GM04503 (cell line): ENCODE measurements around the gene ZFX.

Experiments used
- DNase-seq: peaks from one replicate; pipeline ENCODE4 v3.0.0-alpha.2; 2012; ENCODE audit warnings: low read depth

The ZFX gene

DNA sequence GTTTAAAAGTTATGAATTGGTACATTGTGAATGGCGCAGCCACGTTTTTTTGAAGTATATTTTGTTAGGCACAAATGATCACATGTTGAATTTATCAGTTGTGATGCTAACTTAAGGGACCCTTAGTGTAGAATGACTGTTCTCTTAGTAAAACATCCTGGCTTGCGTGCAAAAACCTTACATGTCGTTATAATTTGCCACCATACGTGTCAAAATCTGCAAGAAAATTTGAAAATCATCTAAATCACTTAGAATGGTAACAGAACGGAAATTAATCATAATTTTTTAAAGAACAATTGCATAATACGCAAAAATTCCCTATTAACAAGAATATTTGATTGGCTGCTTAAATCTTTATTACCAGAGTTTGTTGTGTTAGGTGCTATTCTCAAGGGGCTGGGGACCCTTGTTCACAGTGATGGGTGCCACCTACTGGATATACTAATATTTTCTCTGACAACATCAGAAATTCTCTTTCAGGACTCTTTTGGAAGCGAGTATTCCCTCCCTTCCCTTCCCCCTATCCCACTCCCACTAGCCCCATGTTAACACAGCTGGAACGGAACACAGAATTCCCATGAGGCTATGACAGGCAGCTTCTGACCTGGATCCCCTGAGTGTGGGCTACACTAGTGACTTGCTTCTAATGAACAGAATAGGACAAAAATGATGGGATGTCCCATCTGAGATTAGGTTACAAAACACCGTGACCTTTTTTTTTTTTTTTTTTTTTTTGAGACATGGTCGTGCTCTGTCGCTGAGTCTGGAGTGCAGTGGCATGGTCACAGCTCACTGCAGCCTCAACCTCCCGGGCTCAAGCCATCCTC, 92.5 kb downstream of the ZFX start:
- no peak for DNase-seq

DNA sequence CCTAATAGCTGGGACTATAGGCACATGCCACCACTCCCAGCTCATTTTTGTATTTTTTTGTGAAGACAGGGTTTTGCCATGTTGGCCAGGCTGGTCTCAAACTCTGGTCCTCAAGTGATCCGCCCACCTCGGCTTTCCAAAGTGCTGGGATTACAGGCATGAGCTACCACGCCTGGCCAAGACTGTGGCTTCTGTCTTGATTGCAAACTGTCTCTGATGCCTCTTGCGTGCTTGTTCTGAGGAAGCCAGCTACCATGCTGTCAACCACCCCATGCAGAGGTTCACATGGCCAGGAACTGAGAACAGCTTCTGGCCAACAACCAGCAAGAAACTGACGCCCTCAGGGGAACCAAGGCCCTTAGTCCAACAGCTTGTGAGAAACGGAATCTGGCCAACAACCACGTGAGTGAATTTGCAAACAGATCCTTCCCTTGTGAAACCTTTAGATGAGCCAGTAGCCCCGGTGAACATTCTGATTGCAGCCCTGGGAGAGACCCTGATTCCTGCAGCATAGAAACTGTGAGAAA, 93.2 kb downstream of the ZFX start:
- DNase-seq, result peak; percentile 86

DNA sequence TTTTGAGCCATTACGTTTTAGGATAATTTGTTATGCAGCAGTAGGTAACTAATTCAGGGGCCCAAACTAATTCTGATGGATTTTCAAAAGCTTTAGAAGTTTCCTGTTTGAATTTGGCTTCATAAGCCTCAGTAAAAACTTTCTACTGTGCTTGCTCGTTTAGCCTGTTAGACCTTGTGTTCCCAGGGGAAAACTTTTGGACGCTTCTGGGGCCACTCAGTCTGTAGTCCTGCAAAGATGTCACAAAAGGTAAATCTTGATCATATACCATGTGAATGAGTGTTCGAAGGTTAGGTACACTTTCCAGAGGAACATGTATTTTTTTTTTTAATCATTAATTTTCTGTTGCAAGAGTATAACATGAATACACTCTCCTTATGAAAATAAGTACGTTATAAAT, 93.7 kb downstream of the ZFX start:
- no peak for DNase-seq

DNA sequence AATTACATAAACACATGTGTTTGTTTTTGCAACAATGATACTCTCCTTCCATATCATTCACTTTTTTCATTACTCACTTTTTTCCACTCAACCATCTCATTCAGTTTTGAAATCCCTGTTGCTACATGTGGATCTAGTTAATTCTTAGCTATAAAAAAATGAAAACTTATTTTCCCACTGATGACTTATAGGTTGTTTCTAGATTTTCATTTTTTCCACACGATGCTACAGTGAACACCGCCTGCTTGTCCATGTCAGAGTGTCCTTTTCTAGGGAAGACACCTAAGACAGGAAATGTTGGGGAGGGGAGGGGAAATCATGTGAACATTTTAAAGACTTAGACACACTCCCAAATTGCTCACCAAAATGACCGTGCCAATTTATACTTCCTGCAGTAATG, 94.2 kb downstream of the ZFX start:
- peak; percentile 42 for DNase-seq

DNA sequence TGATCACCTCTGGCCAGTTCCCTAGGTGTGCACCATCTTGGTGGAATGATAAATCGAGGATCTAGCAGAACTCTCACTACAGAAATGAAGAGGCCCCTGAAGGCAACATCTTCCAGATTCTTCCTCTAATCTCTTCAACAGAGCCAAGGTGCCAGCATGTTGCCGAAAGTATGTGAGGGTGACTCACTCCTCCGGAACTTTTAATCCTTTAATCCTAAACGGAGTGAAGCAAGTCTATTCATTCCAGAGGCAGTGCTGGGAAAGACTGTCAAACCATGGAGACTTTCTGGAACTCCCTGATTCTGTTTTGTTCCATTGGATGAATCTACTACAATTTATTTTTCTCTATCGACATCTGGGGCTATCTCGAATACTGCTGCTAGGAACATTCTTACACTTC, 95.7 kb downstream of the ZFX start:
- peak; percentile 71 for DNase-seq

DNA sequence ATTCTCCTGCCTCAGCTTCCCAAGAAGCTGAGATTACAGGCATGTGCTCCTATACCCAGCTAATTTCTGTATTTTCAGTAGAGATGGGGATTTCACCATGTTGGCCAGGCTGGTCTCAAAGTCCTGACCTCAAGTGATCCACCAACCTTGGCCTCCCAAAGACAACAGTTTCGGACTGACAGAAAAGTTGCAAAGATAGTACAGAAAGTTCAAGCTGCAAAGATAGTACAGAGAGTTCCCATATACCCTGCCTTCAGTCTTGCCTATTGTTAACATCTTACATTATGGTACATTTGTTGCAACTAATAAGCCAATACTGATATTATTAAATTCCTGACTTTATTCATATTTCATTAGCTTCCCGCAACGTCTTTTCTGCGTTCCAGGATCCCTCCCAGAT, 98.5 kb downstream of the ZFX start:
- DNase-seq, result no peak

DNA sequence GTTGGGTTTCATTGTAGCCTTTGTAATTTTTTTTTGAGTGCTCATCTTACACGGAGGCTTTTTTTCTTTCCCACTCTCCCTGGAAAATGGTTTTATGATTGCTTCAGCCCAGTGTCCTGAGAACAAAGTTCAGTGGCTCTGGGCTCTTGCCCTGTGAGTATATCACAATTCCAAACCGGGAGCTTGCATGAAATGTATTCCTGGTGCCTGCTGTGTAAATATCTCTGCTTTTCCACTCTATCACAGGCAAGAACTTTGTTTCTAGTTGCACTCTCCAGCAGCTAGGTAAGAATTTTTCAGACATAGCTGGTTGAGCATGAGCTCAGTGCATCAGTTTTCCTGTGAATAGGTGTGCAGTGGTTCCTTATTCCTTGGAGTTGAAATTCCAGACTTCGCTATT, 103.5 kb downstream of the ZFX start:
- DNase-seq, result no peak

DNA sequence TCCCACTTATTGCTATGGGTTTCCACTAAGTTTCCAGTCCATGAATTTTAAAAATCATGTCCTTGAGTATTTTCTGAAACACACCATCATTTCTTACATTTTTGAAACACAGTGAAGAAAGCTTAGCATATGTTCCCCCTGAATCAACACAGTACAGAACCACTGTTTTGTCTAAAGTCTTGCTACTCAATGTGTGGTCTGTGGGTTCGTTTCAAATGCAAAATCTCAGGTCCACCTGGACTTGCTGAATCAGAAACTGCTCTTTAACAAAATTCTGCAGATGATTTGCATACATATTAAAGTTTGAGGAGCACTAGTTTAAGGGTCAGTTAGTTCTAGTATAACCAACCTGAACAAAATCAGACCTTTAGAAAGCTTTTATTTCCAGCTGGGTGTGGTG, 103.9 kb downstream of the ZFX start:
- DNase-seq, result no peak

DNA sequence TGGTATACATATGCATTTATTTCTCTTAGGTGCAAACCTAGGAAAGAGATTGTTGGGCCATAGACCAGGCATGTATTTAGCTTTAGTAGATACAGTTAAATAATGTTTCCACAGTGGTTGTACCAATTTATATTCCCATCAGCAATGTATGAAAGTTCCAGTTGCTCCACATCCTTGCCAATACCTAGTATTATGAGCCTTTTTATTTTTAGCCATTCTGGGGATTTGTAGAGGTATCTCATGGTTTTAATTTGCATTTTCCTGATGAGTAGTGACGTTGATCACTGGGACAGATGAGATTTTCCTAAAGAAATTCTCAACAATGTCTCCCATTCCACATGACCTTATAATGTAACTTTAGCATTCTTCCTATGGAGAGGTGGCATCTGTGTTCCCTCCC, 107.5 kb downstream of the ZFX start:
- DNase-seq, result no peak

DNA sequence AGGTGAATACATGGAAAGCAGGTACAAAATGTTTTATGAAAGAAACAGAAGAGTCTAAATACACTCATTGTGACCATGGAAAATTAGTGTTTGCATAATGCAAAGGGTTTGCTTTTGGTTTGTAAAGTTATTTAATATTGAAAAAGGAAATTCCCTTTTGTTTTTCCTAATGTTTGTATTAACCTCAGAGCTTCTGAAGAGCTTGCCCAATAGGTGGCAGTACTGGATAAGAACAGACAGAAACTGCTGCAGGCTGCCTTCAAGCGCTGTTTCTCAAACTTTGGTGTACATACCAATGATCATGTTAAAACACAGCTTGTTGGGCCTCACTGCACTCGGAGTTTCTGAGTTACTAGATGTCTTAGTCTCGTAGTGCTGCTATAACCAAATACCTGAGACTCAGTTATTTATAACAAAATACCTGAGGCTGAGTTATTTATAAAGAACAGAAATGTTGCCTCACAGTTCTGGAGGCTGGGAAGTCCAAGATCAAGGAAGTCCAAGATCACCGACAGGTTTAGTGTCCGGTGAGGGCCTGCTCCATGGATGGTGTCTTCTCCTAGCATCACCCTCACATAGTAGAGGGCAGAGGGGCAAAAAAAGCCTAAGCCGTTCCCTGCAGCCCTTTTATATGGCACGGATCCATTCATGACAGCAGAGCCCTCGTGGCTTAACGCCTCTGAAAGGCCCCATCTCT, 110.2 kb downstream of the ZFX start:
- DNase-seq, result no peak

DNA sequence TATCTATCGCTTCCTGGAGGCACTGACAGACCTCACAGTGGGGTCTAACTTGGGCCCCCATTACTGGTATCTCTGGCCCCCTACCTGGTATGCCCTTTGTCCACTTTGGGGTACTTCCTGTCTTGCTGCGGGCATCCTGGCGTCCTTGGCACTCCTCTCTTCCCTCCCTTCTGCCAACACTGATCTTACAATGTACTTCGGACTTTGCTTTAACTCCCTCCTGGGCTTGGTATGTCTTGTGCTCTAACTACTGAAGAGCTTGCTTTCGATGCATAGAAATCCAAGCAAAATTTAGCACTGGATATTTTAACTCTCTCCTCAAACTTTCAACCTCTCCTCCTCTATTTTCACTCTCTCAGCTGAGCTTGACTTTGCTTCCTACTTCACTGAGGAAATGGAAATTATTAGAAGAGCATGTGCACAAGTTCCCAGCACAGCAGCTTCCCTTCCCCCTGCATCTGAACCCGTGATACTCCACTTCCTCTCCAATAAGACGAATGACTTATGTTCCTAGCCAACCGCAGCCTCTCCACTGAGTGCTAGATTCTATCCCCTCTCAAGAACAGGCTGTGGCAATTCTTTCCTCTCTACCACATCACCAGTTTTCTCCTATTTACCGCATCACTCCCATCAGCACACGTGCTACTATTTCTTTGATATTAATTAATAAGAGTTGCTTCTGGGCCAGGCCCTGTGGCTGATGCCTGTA, 111.5 kb downstream of the ZFX start:
- DNase-seq, result no peak

DNA sequence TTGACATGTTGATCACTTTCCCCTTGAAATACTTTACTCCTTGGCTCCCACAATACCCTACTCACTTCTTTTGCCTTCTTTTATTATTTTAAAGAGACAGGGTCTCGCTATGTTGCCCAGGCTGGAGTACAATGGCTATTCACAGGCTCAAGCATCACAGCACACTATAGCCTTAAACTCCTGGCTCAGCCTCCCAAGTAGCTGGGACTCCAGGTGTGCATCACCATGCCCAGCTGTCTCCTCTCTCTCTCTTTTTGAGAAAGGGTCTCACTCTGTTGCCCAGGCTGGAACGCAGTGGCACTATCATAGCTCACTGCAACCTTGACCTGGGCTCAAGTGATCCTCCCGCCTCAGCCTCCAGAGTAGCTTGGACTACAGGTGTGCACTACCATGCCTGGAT, 112.8 kb downstream of the ZFX start:
- no peak for DNase-seq

DNA sequence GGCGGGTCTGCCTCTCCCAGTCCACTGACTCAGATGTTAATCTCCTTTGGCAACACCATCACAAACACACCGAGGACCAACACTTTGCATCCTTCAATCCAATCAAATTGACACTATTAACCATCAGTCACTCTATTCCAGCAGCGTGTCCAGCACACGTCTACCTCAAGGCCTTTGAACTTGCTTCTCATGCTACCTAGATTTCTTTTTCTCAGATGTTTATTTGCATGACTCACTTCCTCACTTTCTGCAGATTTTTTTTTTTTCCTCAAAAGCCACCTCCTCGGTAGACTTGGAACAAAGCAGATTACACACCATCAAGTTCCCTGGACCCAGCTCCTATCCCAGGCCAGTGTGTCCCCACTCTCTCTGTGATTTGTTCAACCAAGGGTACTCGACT, 114.9 kb downstream of the ZFX start:
- no peak for DNase-seq
